Fibroblast of skin of left quadriceps (primary cell): ENCODE results near the gene C1QTNF1.
"Not testable (repeated sequence)": the region's sequence is repeated elsewhere in the genome, so short reads cannot be mapped to it uniquely, and the experiment has no call there.

ENCODE experiments used
- DNase-seq, 2 experiments: peaks; one replicate each; pipeline ENCODE4 v3.0.0-alpha.2; 2013; ENCODE audit warnings: low read depth in 2 of 2

Gene C1QTNF1

GRCh38 chr17:79005063-79005861 lies 18.7 kb upstream of the C1QTNF1 start:
- no peak for DNase-seq

GRCh38 chr17:79006046-79006445 lies 17.9 kb upstream of the C1QTNF1 start:
- no peak for DNase-seq

- DNase-seq, result no peak
These were observed 17.0 kb upstream of the C1QTNF1 start for GRCh38 chr17:79006794-79007503.

- DNase-seq, result no peak
These were observed 16.2 kb upstream of the C1QTNF1 start for GRCh38 chr17:79007504-79008381.

GRCh38 chr17:79008666-79009387 lies 15.1 kb upstream of the C1QTNF1 start:
- DNase-seq, result no peak

GRCh38 chr17:79009397-79010303 lies 14.3 kb upstream of the C1QTNF1 start, which contains the start of gene CANT1:
Gene CANT1, minus strand, starts transcription at chr17:79009764. Its CDS starts 12,142 bp downstream, at chr17:78997622.
- DNase-seq, result peak; percentile 71 to 75

- DNase-seq, result no peak
These were observed 13.7 kb upstream of the C1QTNF1 start for GRCh38 chr17:79010304-79010646.

GRCh38 chr17:79011451-79012147 lies 12.4 kb upstream of the C1QTNF1 start:
- no peak for DNase-seq

GRCh38 chr17:79012563-79013134 lies 11.3 kb upstream of the C1QTNF1 start:
- no peak for DNase-seq

- no peak for DNase-seq
These were observed 9.7 kb upstream of the C1QTNF1 start for GRCh38 chr17:79014158-79014758.

GRCh38 chr17:79017546-79018369 lies 6.2 kb upstream of the C1QTNF1 start:
- no peak for DNase-seq

GRCh38 chr17:79018370-79018695 lies 5.6 kb upstream of the C1QTNF1 start:
- DNase-seq, result no peak

- no peak for DNase-seq
These were observed 4.7 kb upstream of the C1QTNF1 start for GRCh38 chr17:79019261-79019631.

GRCh38 chr17:79019632-79020584 lies 4.1 kb upstream of the C1QTNF1 start:
- DNase-seq, result peak in 1 of 2 experiments; percentile 44

GRCh38 chr17:79020631-79021301 lies 3.2 kb upstream of the C1QTNF1 start:
- DNase-seq, result no peak

- DNase-seq, result not testable (repeated sequence)
These were observed 2.0 kb upstream of the C1QTNF1 start for GRCh38 chr17:79021929-79022328.
